Kidney epithelial cell (primary cell): ENCODE measurements around the gene EBPL. TPM values are rescaled to one million over a fixed set of nuclear protein-coding genes. Genes with fewer than 3 reads are reported as not detected.
"Not testable (repeated sequence)": the region's sequence is repeated elsewhere in the genome, so short reads cannot be mapped to it uniquely, and the experiment has no call there.

Experiments used
- DNase-seq: peaks from one replicate; pipeline ENCODE4 v3.0.0-alpha.2; 2010; ENCODE audit warnings: low read depth
- H3K27me3 ChIP-seq: 2 replicates; pipeline ENCODE4 v1.6.0; 2011; ENCODE audit warnings: low read length; ENCODE audit not compliant: control insufficient read depth, insufficient read depth
- H3K36me3 ChIP-seq: 2 replicates; pipeline ENCODE4 v1.5.1; 2011; ENCODE audit warnings: low read length; ENCODE audit not compliant: control insufficient read depth, insufficient read depth
- H3K4me3 ChIP-seq: 2 replicates; pipeline ENCODE4 v1.5.1; 2011; ENCODE audit warnings: low read depth, mild to moderate bottlenecking, control low read depth, low read length
- CTCF ChIP-seq: IDR thresholded peaks from 2 replicates; pipeline ENCODE4 v1.5.1; 2011; ENCODE audit warnings: mild to moderate bottlenecking, moderate library complexity, low read length, control low read depth, inconsistent platforms; ENCODE audit not compliant: insufficient read depth, poor library complexity, severe bottlenecking
- total RNA-seq: library from RNA; depleted of rRNA; stranded (reverse); fragments of >200 nt; gene quantifications from 2 replicates; pipeline ENCODE4 v1.2.3, GENCODE V29; 2015

EBPL gene
- total RNA-seq, 1 donor from 2014 or later, result 67.2 TPM

DNA sequence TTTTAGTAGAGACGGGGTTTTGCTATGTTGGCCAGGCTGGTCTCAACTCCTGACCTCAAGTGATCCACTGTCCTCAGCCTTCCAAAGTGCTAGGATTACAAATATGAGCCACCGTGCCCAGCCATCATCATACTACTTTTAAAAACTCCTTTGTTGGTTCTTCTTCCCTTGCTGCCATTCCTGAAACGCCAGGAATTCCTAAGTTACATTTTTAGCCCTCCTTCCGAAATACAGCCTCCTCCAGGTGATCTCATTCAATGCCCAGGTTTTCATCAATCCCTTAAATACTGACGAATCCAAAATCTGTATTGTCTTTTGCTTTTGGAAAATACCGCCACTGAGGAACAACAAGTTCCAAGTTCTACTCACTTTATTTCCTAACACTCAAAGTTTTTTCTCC lies 25.3 kb upstream of the EBPL start:
- no peak for TF ChIP-seq CTCF
- no peak for DNase-seq
- H3K4me3 ChIP-seq, result no peak overlapping the region
- H3K27me3 ChIP-seq, result no peaks in the 10 kb centered on the region
- no peaks in the 10 kb centered on the region for H3K36me3 ChIP-seq

DNA sequence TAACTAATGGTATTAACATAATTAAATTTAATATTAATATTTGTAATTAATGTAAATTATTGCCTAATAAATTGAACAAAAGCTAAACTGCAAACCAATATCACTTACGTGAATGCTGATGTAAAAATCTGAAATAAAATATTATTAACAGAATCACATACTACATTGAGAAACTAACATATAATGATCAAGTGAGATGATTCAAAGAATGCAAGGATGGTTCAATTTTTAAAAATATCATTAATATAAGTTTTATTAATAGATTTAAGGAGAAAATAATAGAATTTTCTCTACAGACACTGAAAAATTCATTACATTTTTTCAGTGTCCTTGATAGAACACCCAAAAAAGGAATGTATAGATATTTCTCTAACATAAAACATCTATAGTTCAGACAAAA lies 23.5 kb upstream of the EBPL start:
- no peak for TF ChIP-seq CTCF
- no peak for DNase-seq
- Histone ChIP-seq H3K27me3 (no peaks in the 10 kb centered on the region), H3K4me3 (no peak overlapping the region), H3K36me3 (no peaks in the 10 kb centered on the region)

DNA sequence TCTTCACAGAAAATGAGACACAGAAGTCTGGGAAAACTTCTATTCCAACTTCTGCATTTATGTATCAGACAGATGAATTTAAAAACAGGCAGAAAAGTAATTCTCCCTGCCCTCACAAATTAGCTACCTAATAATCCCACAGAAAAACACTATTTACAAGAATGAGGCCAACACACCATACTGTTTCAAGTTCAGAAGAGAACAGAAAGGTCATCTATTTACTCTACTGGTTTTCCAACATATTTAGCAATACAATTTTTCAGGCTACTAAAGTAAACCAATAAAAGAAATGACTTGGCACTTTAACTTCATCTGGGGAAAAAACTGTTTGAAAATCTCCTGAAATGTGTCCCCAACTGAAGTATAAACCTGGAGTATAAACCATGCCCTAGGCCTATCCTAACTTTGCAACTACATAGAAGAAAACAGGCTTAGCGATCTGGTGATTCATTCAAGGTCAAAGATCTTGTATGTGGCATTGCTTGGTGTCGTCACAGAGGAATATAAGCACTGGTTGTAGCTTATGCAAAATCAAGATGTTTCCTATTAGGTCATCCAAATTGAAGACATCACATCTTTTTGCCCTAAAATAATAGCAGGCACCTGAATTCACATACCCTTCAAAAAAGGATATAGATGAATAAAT lies 20.1 kb upstream of the EBPL start:
- DNase-seq, result no peak
- Histone ChIP-seq H3K4me3 (no peak overlapping the region), H3K27me3 (no peaks in the 10 kb centered on the region), H3K36me3 (no peaks in the 10 kb centered on the region)
- TF ChIP-seq CTCF, result no peak

GRCh38 chr13:49704264-49704663 lies 13.0 kb upstream of the EBPL start:
- H3K36me3 ChIP-seq, H3K27me3 ChIP-seq, DNase-seq, H3K4me3 ChIP-seq: not testable (repeated sequence)

GRCh38 chr13:49701491-49701890 lies 10.2 kb upstream of the EBPL start:
- Histone ChIP-seq H3K4me3 (no peak overlapping the region), H3K36me3 (no peaks in the 10 kb centered on the region), H3K27me3 (no peaks in the 10 kb centered on the region)
- no peak for TF ChIP-seq CTCF
- no peak for DNase-seq

GRCh38 chr13:49697468-49697867 lies 6.2 kb upstream of the EBPL start:
- H3K4me3 ChIP-seq, result no peak overlapping the region
- no peak for TF ChIP-seq CTCF
- no peak for DNase-seq

More at GRCh38 chr13:49697468-49697867, 6.2 kb upstream of the EBPL start:
- Histone ChIP-seq H3K27me3 (no peaks in the 10 kb centered on the region), H3K36me3 (no peaks in the 10 kb centered on the region)
